T follicular helper cell (primary cell): Measurements from ENCODE around the gene EML5.

Experiments used
- DNase-seq: peaks from one replicate; pipeline ENCODE4 v3.0.0-alpha.2; 2020; ENCODE audit warnings: low read depth

Gene EML5

GRCh38 chr14:88614218-88614907 lies 178.4 kb downstream of the EML5 start:
- DNase-seq = no peak

- no peak for DNase-seq
Measured at GRCh38 chr14:88613552-88614010, 179.2 kb downstream of the EML5 start.

GRCh38 chr14:88612981-88613380 lies 179.8 kb downstream of the EML5 start:
- no peak for DNase-seq

- no peak for DNase-seq
Measured at GRCh38 chr14:88611878-88612277, 180.9 kb downstream of the EML5 start.

- no peak for DNase-seq
Measured at GRCh38 chr14:88607829-88608228, 184.9 kb downstream of the EML5 start.

- no peak for DNase-seq
Measured at GRCh38 chr14:88605594-88605993, 187.2 kb downstream of the EML5 start.

GRCh38 chr14:88604212-88604611 lies 188.5 kb downstream of the EML5 start:
- DNase-seq = no peak

GRCh38 chr14:88599761-88600439 lies 192.9 kb downstream of the EML5 start:
- no peak for DNase-seq

- no peak for DNase-seq
Measured at GRCh38 chr14:88599326-88599725, 193.4 kb downstream of the EML5 start.

- no peak for DNase-seq
Measured at GRCh38 chr14:88598097-88598675, 194.6 kb downstream of the EML5 start.

GRCh38 chr14:88597601-88598000 lies 195.2 kb downstream of the EML5 start:
- no peak for DNase-seq

GRCh38 chr14:88597038-88597437 lies 195.7 kb downstream of the EML5 start:
- DNase-seq = no peak

- DNase-seq = no peak
Measured at GRCh38 chr14:88592031-88592430, 200.7 kb downstream of the EML5 start.

- no peak for DNase-seq
Measured at GRCh38 chr14:88590173-88590572, 202.6 kb downstream of the EML5 start.

- DNase-seq = no peak
Measured at GRCh38 chr14:88588081-88588480, 204.7 kb downstream of the EML5 start.

GRCh38 chr14:88584451-88584850 lies 208.3 kb downstream of the EML5 start:
- DNase-seq = no peak

- no peak for DNase-seq
Measured at GRCh38 chr14:88576222-88576621, 216.5 kb downstream of the EML5 start.

GRCh38 chr14:88572117-88572516 lies 220.6 kb downstream of the EML5 start:
- no peak for DNase-seq

GRCh38 chr14:88568196-88568595 lies 224.6 kb downstream of the EML5 start:
- no peak for DNase-seq

- no peak for DNase-seq
Measured at GRCh38 chr14:88565427-88565826, 227.3 kb downstream of the EML5 start.

GRCh38 chr14:88563845-88564244 lies 228.9 kb downstream of the EML5 start:
- DNase-seq = no peak

GRCh38 chr14:88562831-88563686 lies 229.7 kb downstream of the EML5 start, which contains the start of gene ZC3H14:
Gene ZC3H14, plus strand, starts transcription at chr14:88563037. Its CDS starts 97 bp downstream, at chr14:88563134.
- peak; percentile 77 for DNase-seq
